Measurements from ENCODE around the gene RTL1. TPM values are rescaled to one million over a fixed set of nuclear protein-coding genes. Genes with fewer than 3 reads are reported as not detected.

The RTL1 gene
- total and polyA plus RNA-seq, 2 of the 13 experiments (the other 11 are each of a cell fraction or from before 2014, with no cell fraction given), result not detected

DNA sequence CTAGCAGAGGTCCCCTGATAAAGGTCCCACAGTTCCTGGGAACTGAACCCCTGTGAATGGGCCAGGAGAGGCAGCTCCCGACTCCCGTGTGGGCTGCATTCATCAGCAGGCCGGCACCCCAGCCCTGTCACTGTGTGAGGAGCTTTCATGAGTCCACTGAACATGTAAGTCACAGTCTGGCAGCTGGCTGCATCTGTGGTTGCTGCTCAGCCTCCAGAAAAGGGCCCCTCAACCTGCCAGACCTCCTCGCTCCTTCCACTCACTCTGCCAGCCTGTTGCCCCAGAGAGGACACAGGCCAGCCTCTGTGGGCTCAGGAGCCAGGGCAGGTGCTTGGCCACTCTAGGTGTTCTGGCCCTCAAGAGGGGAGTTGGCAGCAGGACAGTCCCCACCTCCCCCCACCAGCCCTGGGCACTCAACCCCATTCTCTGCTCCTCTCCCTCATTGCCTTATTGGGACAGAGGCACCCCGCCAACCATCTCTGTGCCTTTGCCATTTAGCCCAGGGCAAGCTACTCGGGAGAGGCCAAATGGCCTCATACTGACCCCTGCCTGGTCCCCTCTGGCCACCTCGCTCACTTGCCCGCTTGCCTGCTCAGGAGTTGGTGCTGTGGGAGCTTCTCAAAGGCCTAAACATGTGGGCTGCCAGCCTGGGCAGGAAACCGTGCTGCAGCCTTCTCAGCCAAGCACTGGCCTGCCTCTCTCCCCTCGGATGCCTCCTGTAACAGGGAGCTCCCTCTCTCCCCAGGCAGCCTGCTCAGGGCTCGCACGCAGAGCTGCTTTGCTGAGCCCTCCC is 1.9 kb downstream of the RTL1 start (continued):
- TF ChIP-seq ZNF780A (CRISPR knock-in tag; IDR thresholded peaks at IDR 0.05) (no peak), TAF15 (IDR thresholded peaks at IDR 0.05; ENCODE audit: low read depth, low read length, poor library complexity, severe bottlenecking) (no peak), ADNP (CRISPR knock-in tag; IDR thresholded peaks at IDR 0.05) (no peak), ZNF691 (CRISPR knock-in tag; IDR thresholded peaks at IDR 0.05; ENCODE audit: borderline replicate concordance, low read depth) (no peak), NRL (CRISPR knock-in tag; IDR thresholded peaks at IDR 0.05; ENCODE audit: borderline replicate concordance) (no peak), ZBTB37 (CRISPR knock-in tag; IDR thresholded peaks at IDR 0.05) (no peak), TOPORS (CRISPR knock-in tag; IDR thresholded peaks at IDR 0.05) (no peak), ZIK1 (CRISPR knock-in tag; IDR thresholded peaks at IDR 0.05; ENCODE audit: borderline replicate concordance, low read depth) (peak; percentile 77; the same call in 1 of the 2 replicates), CREM (IDR thresholded peaks at IDR 0.05) (no peak), CREM (CRISPR knock-in tag; IDR thresholded peaks at IDR 0.05) (no peak), ESRRA (CRISPR knock-in tag; IDR thresholded peaks at IDR 0.05; ENCODE audit: low read depth) (no peak), HNRNPLL (IDR thresholded peaks at IDR 0.05; ENCODE audit: low read depth, low read length, poor library complexity, severe bottlenecking) (no peak)
- TF ChIP-seq, protein P1, sequence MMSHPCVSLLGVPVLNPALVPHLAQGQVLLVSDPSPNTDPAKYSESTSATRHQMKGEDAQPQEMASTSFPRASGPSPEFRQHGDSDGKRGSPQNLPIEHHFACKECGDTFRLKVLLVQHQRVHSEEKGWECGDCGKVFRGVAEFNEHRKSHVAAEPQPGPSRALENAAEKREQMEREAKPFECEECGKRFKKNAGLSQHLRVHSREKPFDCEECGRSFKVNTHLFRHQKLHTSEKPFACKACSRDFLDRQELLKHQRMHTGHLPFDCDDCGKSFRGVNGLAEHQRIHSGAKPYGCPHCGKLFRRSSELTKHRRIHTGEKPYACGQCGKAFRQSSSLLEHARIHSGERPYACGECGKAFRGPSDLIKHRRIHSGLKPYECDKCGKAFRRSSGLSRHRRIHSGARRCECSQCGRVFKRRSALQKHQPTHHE (CRISPR knock-in tag; IDR thresholded peaks at IDR 0.05; ENCODE audit: borderline replicate concordance), result no peak
- TF ChIP-seq, protein P2, sequence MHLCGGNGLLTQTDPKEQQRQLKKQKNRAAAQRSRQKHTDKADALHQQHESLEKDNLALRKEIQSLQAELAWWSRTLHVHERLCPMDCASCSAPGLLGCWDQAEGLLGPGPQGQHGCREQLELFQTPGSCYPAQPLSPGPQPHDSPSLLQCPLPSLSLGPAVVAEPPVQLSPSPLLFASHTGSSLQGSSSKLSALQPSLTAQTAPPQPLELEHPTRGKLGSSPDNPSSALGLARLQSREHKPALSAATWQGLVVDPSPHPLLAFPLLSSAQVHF (CRISPR knock-in tag; IDR thresholded peaks at IDR 0.05), result no peak
- TF ChIP-seq, protein P3, sequence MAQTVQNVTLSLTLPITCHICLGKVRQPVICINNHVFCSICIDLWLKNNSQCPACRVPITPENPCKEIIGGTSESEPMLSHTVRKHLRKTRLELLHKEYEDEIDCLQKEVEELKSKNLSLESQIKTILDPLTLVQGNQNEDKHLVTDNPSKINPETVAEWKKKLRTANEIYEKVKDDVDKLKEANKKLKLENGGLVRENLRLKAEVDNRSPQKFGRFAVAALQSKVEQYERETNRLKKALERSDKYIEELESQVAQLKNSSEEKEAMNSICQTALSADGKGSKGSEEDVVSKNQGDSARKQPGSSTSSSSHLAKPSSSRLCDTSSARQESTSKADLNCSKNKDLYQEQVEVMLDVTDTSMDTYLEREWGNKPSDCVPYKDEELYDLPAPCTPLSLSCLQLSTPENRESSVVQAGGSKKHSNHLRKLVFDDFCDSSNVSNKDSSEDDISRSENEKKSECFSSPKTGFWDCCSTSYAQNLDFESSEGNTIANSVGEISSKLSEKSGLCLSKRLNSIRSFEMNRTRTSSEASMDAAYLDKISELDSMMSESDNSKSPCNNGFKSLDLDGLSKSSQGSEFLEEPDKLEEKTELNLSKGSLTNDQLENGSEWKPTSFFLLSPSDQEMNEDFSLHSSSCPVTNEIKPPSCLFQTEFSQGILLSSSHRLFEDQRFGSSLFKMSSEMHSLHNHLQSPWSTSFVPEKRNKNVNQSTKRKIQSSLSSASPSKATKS (CRISPR knock-in tag; IDR thresholded peaks at IDR 0.05), result no peak
